Mucosa of rectum (tissue), 2 donors: ENCODE data around the gene HAND2.

ENCODE experiments used
- H3K27ac ChIP-seq, 2 donors: one replicate each; pipeline ENCODE4 v1.7.0; 2013; ENCODE audit warnings: inconsistent platforms in 2 of 2, low read depth in 2 of 2, low read length in 2 of 2
- H3K27me3 ChIP-seq, 2 donors: one replicate each; pipeline ENCODE4 v1.7.0; 2013; ENCODE audit warnings: low read length in 2 of 2; ENCODE audit not compliant: control insufficient read depth in 2 of 2, insufficient read depth in 2 of 2
- H3K36me3 ChIP-seq, 2 donors: one replicate each; pipeline ENCODE4 v1.7.0; 2013; ENCODE audit warnings: low read length in 2 of 2; ENCODE audit not compliant: control insufficient read depth in 2 of 2, insufficient read depth in 2 of 2
- H3K4me1 ChIP-seq, 2 donors: one replicate each; pipeline ENCODE4 v1.7.0; 2013; ENCODE audit warnings: low read length in 2 of 2, mild to moderate bottlenecking in 1 of 2; ENCODE audit not compliant: control insufficient read depth in 2 of 2, insufficient read depth in 2 of 2
- H3K4me3 ChIP-seq, 2 donors: one replicate each; pipeline ENCODE4 v1.7.0; 2013; ENCODE audit warnings: low read length in 2 of 2
- H3K9ac ChIP-seq, 2 donors: one replicate each; pipeline ENCODE4 v1.7.0; 2013; ENCODE audit warnings: low read length in 2 of 2, low read depth in 1 of 2, mild to moderate bottlenecking in 1 of 2
- H3K9me3 ChIP-seq, 2 donors: one replicate each; pipeline ENCODE4 v1.7.0; 2013; ENCODE audit warnings: low read length in 2 of 2; ENCODE audit not compliant: control insufficient read depth in 2 of 2
- donor health status: healthy.
- donor health status: Normal muscosa, but diverticular disease.

Gene HAND2

DNA sequence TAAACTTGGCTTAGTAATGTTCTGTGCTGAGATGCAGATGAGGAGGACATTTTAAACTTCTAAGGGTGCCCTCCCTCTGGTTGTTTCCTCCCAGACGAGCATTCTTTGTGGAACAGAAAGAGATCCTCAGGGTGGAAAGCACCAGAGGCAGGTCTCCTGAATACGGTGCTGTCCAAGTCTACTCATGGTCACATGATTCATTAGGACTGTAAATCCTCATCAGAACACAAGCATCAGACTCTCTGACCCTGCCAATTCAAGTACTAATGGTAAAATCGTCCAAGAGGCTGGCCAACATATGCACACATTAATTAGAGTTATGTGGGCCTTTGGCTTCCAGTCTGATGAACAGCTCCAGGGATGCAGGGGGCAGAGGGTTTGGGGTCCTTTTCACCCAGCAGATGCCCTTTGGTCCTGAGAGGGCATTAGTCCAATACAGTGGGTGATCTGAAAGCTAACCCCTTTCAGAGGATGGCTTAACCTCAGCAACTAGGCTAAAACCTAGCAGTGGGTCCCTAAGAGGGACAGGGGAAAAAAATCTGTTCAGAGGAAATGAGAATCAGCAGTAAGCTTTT is 18.2 kb downstream of the HAND2 start:
- H3K27me3 ChIP-seq: peaks cover 36 to 43% of the 10 kb centered on the region in 2 donors
- no peaks in the 10 kb centered on the region for H3K9me3 ChIP-seq
- H3K9ac ChIP-seq: no peak overlapping the region
- no peak overlapping the region for H3K27ac ChIP-seq
- no peaks in the 10 kb centered on the region for H3K36me3 ChIP-seq
- H3K4me3 ChIP-seq: no peak overlapping the region
- no peaks in the 10 kb centered on the region for H3K4me1 ChIP-seq

DNA sequence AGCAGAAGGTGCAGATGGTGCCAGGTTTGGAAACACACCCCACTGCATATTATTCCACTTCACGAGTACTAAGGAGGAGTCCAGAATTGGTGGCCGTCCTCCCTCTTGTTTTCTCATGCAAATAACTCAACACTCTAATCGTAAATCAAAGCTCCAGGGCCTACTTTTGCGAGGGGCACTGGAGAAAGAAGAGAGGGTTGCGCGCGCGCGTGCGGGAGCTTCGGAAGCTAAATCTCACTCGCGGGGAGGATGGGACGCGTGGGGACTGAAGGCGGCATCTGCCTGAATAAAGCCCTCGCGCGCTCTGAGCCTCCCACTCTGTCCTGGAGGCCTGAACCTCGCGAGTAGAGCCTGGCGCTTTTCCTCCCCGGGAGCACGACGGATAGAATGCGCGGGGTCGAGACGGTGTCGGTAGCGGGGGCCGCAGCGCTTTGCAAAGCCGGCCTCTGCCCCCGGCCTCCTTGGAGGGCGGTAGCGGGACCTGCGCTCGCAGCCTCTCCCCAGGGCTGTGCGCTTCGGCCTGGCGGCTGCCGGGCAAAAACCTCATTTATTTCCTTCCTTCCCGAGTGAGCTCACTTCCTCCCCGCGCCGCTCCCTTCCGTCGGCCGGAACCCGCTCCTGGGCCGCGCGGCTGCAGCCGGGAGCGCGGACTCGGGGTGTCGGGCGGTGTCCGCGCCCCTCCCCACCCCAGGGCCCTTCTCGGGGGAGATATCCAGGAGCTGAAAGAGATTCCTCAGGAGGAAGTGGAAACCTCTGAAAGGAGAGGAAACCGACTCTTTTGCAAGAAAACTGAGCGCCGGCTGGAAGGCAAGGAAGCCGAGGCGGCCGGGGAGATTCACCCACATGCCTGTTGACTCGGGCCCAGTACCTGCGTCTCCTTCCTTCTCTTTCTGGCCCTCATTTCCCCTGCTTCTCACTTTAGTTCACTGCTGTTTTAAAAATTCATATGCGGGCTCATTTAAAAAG is 20.7 kb downstream of the HAND2 start:
- peak overlapping the region; percentile 27 to 48 for H3K27ac ChIP-seq

GRCh38 chr4:173508386-173509035 is 21.5 kb downstream of the HAND2 start:
- H3K4me1 ChIP-seq: no peaks in the 10 kb centered on the region
- H3K9me3 ChIP-seq: no peaks in the 10 kb centered on the region
- no peaks in the 10 kb centered on the region for H3K36me3 ChIP-seq
- H3K27ac ChIP-seq: peak overlapping the region in 1 of 2 donors; percentile 18
- H3K27me3 ChIP-seq: peaks cover 16 to 25% of the 10 kb centered on the region in 2 donors
- H3K4me3 ChIP-seq: peak overlapping the region in 1 of 2 donors; percentile 0
- H3K9ac ChIP-seq: no peak overlapping the region

More for the DNA sequence above, 20.7 kb downstream of the HAND2 start:
- Histone ChIP-seq H3K4me3 (peak overlapping the region; percentile 49 to 60), H3K27me3 (peaks cover 21% of the 10 kb centered on the region in 2 donors), H3K9me3 (no peaks in the 10 kb centered on the region), H3K4me1 (no peaks in the 10 kb centered on the region), H3K9ac (peak overlapping the region in 1 of 2 donors; percentile 45), H3K36me3 (no peaks in the 10 kb centered on the region)

- Histone ChIP-seq H3K9ac (no peak overlapping the region), H3K27me3 (peaks cover 13 to 29% of the 10 kb centered on the region in 2 donors), H3K4me1 (no peaks in the 10 kb centered on the region), H3K4me3 (no peak overlapping the region), H3K27ac (no peak overlapping the region), H3K36me3 (no peaks in the 10 kb centered on the region), H3K9me3 (no peaks in the 10 kb centered on the region)
Observed at GRCh38 chr4:173507471-173508385, 22.3 kb downstream of the HAND2 start.

DNA sequence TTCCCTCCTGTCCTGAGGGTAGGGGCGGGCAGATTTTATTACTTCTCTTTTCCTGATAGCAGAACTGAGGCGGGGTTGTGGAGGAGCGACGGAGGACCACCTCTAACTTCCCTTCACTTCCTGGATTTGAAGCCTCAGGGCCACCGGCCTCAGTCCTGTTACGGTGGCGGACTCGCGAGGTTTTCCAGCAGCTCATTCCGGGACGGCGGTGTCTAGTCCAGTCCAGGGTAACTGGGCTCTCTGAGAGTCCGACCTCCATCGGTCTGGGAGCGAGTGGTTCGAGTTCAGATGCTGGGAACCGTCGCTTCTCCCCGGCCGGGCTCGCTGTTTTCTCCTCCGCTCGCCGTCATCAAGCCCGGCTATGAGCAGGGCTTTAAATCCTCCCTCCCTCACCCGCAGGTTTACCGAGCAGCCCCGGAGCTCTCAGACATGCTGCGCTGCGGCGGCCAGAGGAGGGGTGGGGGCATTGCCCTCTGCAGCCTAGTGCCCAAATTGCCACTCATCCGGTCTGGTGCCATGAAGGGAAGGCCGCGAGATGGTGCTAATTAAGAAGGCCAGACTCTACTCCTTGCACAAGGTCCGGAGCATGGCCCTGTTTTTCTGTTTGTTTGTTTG is 23.3 kb downstream of the HAND2 start:
- peak overlapping the region; percentile 28 to 32 for H3K4me3 ChIP-seq
- peaks cover 8 to 24% of the 10 kb centered on the region in 2 donors for H3K27me3 ChIP-seq
- H3K36me3 ChIP-seq: no peaks in the 10 kb centered on the region
- no peaks in the 10 kb centered on the region for H3K9me3 ChIP-seq
- no peak overlapping the region for H3K9ac ChIP-seq
- no peaks in the 10 kb centered on the region for H3K4me1 ChIP-seq
- H3K27ac ChIP-seq: no peak overlapping the region

GRCh38 chr4:173505924-173506518 is 24.0 kb downstream of the HAND2 start:
- Histone ChIP-seq H3K4me3 (peak overlapping the region in 1 of 2 donors; percentile 32), H3K9me3 (no peaks in the 10 kb centered on the region), H3K27me3 (peaks cover 10 to 26% of the 10 kb centered on the region in 2 donors), H3K27ac (no peak overlapping the region), H3K9ac (no peak overlapping the region), H3K4me1 (no peaks in the 10 kb centered on the region), H3K36me3 (no peaks in the 10 kb centered on the region)

DNA sequence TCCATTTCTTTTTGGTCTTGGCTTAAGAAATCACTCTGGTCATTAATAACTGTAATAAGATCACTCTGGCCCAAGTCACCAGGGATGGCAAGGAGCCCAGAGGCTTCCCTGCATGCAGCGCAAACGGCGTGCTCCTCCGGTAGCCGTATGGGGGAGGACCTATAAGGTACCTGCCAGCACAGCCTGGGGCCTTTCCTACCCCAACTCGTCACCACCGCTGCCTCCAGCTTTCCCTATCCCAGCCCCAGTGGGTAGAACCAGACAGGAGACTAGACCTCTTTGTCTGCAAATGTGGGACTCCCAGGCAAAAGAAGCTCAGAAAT is 25.9 kb downstream of the HAND2 start:
- H3K4me1 ChIP-seq: no peaks in the 10 kb centered on the region
- H3K36me3 ChIP-seq: no peaks in the 10 kb centered on the region
- no peaks in the 10 kb centered on the region for H3K9me3 ChIP-seq
- H3K27me3 ChIP-seq: peaks cover 13 to 24% of the 10 kb centered on the region in 2 donors
- no peak overlapping the region for H3K9ac ChIP-seq
- H3K27ac ChIP-seq: no peak overlapping the region
- H3K4me3 ChIP-seq: no peak overlapping the region

DNA sequence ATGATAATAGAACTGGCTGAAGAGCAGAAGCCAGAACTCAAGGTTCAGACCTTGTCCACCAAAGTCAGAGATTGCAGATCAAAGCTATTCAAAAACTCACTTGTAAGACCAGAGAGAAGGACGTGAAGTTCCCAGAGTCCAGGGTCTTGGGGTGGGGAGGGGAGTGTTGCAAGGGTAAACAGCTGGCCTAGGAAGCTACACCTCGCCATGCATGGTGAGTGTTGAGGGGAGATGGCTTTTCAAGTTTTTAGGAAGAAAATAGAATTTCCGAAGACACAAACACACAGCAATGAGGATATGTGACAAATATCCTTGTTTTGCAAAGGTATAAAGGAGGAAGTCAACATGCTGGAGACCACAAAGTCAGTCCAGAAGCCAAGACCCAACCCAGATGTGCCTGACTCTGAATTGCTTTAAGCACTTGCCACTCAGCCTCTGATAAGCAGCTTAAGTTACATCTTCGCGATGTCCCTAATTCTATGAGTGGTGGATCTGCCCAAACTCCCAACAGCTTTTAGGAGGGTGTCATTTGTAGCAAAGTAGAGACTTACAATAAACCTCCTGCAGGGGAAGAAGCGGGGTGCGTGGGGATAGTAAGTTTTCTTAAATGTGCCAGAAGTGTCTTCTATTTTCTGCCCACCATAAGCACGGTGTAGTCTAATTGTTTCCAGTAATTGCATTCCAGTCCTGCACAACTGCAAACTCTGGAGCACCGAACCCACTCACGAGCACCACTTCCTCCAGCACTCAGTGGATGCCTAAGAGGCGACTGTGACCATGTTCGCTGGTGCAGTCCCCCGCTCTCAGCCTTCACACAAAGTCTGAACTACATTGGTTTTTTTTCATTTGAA is 26.5 kb downstream of the HAND2 start:
- no peaks in the 10 kb centered on the region for H3K36me3 ChIP-seq
- no peaks in the 10 kb centered on the region for H3K4me1 ChIP-seq
- H3K9ac ChIP-seq: no peak overlapping the region
- no peaks in the 10 kb centered on the region for H3K9me3 ChIP-seq
- H3K4me3 ChIP-seq: no peak overlapping the region
- H3K27me3 ChIP-seq: peaks cover 13 to 24% of the 10 kb centered on the region in 2 donors
- H3K27ac ChIP-seq: no peak overlapping the region
